GM10847 (cell line): ENCODE results near the gene DPYSL5.

Experiments
- POLR2A ChIP-seq: IDR thresholded peaks from 2 replicates; pipeline ENCODE4 v1.6.1; 2011; ENCODE audit not compliant: insufficient read length; ENCODE audit errors: extremely low read depth

The DPYSL5 gene

DNA sequence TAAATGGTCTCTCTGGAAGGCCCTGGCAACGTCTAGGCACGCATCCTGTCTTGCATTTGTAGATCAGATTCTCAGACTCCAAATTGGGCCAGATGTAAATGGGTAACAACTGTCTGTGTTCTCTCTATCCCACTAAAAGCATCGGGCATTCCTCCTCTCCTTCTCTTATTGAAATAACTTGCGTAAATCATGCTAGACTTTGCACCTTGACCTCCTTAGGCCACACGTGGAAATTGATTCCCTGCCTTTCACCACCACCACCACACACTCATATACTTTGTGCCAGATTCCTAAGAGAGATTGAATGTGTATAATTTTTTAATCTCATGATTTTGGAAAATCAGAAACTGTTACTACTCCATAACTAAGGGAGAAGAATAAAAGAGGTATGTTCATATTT is 143.8 kb downstream of the DPYSL5 start:
- no peak for TF ChIP-seq POLR2A

GRCh38 chr2:26993768-26994167 is 145.8 kb downstream of the DPYSL5 start:
- TF ChIP-seq POLR2A: no peak

- no peak for TF ChIP-seq POLR2A
Measured at GRCh38 chr2:26994983-26995382, 147.1 kb downstream of the DPYSL5 start.

- no peak for TF ChIP-seq POLR2A
Measured at GRCh38 chr2:26997394-26997793, 149.5 kb downstream of the DPYSL5 start.

GRCh38 chr2:26998323-26998722 is 150.4 kb downstream of the DPYSL5 start:
- no peak for TF ChIP-seq POLR2A
